ENCODE data around the gene TTC16. TPM values are rescaled to one million over a fixed set of nuclear protein-coding genes. Genes with fewer than 3 reads are reported as not detected.

Gene TTC16
- total RNA-seq, 1 experiment from 2014 or later: not detected

DNA sequence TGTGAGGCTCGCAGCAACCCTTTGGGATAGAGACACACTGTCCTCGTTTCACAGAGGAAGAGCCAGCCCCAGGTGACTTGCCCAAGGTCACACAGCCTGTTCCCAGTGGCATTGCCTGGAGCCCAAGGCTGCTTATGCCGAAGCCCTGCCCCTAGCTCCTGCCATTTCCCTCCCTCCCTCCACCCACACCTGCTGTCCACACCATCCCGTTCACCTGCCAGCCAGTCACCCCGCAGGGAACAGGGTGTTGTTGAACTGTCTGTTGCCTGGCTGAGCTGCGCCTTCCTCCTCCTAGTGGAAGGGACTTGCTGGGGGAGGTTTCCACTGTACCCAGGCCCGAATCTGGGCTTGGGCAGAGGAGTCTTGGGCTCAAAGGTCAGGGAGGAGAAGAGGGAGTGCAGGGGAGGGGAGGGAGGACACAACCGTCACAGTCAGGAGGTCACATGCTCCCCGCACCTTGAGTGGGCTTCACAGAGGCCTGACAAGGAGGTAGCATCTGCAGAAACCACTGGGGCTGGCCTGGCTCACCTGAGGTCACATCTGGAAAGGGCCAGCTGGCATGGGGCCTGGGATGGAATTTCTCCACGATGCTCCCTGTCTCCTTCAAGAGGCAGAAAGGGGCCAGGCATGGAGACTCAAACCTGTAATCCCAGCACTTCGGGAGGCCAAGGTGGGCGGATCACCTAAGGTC is 6.3 kb downstream of the TTC16 start:
- no peak for DNase-seq
- Histone ChIP-seq H3K18ac (ENCODE audit: insufficient read length, low read depth, low read length) (no peak overlapping the region), H2BK12ac (ENCODE audit: insufficient read length, low read depth, low read length) (no peak overlapping the region), H3K23me2 (ENCODE audit: insufficient read length, low read depth, low read length, poor library complexity, severe bottlenecking) (no peaks in the 10 kb centered on the region), H3K9ac (ENCODE audit: extremely low read depth, insufficient read length, low read length) (no peak overlapping the region), H3K14ac (ENCODE audit: insufficient read depth, low read length) (no peak overlapping the region), H3K56ac (ENCODE audit: insufficient read length, low read depth, low read length) (no peak overlapping the region), H2BK120ac (ENCODE audit: low read depth, low read length, poor library complexity, severe bottlenecking) (no peak overlapping the region), H3K79me1 (ENCODE audit: insufficient read depth, low read depth, low read length, poor library complexity, severe bottlenecking) (no peaks in the 10 kb centered on the region), H3K23ac (ENCODE audit: insufficient read length, low read depth, low read length) (no peak overlapping the region), H2BK20ac (ENCODE audit: low read depth, low read length, poor library complexity, severe bottlenecking) (no peak overlapping the region), H3K4ac (ENCODE audit: low read depth, low read length) (no peak overlapping the region), H2BK5ac (ENCODE audit: insufficient read length, low read length) (no peak overlapping the region), H2AK5ac (ENCODE audit: insufficient read length, low read length) (no peak overlapping the region), H4K5ac (ENCODE audit: insufficient read length, low read depth, low read length) (no peak overlapping the region), H4K8ac (replicated peaks; ENCODE audit: insufficient read length, low read depth, low read length) (no peak overlapping the region), H3K79me2 (ENCODE audit: insufficient read depth, low read length) (no peaks in the 10 kb centered on the region), H3K4me2 (ENCODE audit: insufficient read depth, insufficient read length, low read length) (no peak overlapping the region), H4K20me1 (ENCODE audit: control insufficient read depth, insufficient read depth, insufficient read length) (no peaks in the 10 kb centered on the region), H3K4me1 (ENCODE audit: insufficient read depth, low read length) (no peaks in the 10 kb centered on the region; the same call in 1 of the 2 replicates), H2AFZ (ENCODE audit: low read length) (no peak overlapping the region), H3T11ph (ENCODE audit: low read length) (no peak overlapping the region), H2BK15ac (ENCODE audit: low read depth, low read length) (no peak overlapping the region), H3K27ac (ENCODE audit: insufficient read length, low read depth, low read length) (no peak overlapping the region), H3K9me3 (ENCODE audit: control insufficient read depth, low read depth, low read length) (no peaks in the 10 kb centered on the region), H4K91ac (ENCODE audit: insufficient read length, low read depth, low read length) (no peak overlapping the region), H3K27me3 (ENCODE audit: insufficient read depth, low read length) (no peaks in the 10 kb centered on the region)
- Mint-ChIP-seq H3K4me3 (no peak overlapping the region; a peak in 1 of 5 replicates), H3K36me3 (ENCODE audit: insufficient read depth in 1 of 3, low read depth in 3 of 3) (no peaks in the 10 kb centered on the region), H3K27me3 (ENCODE audit: low read depth) (no peaks in the 10 kb centered on the region), H3K9me3 (no peaks in the 10 kb centered on the region; a peak in 1 of 5 replicates), H3K27ac (peak overlapping the region in 1 of 3 experiments; percentile 64; a peak in 1 of 7 replicates), H3K4me1 (peaks cover 0 to 12% of the 10 kb centered on the region in 2 experiments; a peak in 3 of 4 replicates)
- TF ChIP-seq, protein P1, sequence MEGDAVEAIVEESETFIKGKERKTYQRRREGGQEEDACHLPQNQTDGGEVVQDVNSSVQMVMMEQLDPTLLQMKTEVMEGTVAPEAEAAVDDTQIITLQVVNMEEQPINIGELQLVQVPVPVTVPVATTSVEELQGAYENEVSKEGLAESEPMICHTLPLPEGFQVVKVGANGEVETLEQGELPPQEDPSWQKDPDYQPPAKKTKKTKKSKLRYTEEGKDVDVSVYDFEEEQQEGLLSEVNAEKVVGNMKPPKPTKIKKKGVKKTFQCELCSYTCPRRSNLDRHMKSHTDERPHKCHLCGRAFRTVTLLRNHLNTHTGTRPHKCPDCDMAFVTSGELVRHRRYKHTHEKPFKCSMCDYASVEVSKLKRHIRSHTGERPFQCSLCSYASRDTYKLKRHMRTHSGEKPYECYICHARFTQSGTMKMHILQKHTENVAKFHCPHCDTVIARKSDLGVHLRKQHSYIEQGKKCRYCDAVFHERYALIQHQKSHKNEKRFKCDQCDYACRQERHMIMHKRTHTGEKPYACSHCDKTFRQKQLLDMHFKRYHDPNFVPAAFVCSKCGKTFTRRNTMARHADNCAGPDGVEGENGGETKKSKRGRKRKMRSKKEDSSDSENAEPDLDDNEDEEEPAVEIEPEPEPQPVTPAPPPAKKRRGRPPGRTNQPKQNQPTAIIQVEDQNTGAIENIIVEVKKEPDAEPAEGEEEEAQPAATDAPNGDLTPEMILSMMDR (conservative IDR thresholded peaks at IDR 0.05): no peak
- no CpG with 5 or more reads among the region's 12 CpGs for WGBS (ENCODE audit: extremely low coverage, insufficient read length, low lambda C conversion rate)
